Measurements from ENCODE around the gene EIF4B.

The EIF4B gene

GRCh38 chr12:53052419-53053217 lies 46.4 kb downstream of the EIF4B start:
- H3K4me1 ChIP-seq (ENCODE audit: control insufficient read depth in 2 of 2, insufficient read depth in 1 of 2, low read depth in 1 of 2, low read length in 2 of 2) = peaks cover 38 to 40% of the 10 kb centered on the region in 2 donors
- no peak overlapping the region for H3K9ac ChIP-seq (ENCODE audit: low read depth, low read length, poor library complexity)
- peak overlapping the region; percentile 71 for H2BK15ac ChIP-seq (ENCODE audit: low read length)
- H3K36me3 ChIP-seq (replicated peaks in 1 of 2; ENCODE audit: control insufficient read depth in 2 of 2, insufficient read depth in 2 of 2, low read length in 2 of 2) = no peaks in the 10 kb centered on the region
- no peak for DNase-seq (ENCODE audit: low spot score)
- WGBS, 2 donors (ENCODE audit: extremely low coverage in 2 of 2, insufficient read length in 2 of 2, insufficient replicate concordance in 1 of 2) = no CpG with 5 or more reads among the region's 11 CpGs
- no peak overlapping the region for H3K4me2 ChIP-seq (ENCODE audit: insufficient read depth, low read length, poor library complexity, severe bottlenecking)
- no peak overlapping the region for H3K18ac ChIP-seq (ENCODE audit: low read length)
- H2BK5ac ChIP-seq (ENCODE audit: low read length) = no peak overlapping the region
- H4K8ac ChIP-seq (ENCODE audit: low read depth, low read length) = no peak overlapping the region
- no peaks in the 10 kb centered on the region for H3K9me3 ChIP-seq (replicated peaks in 1 of 2; ENCODE audit: control insufficient read depth in 2 of 2, insufficient read depth in 1 of 2, low read depth in 1 of 2, low read length in 2 of 2)
- no peaks in the 10 kb centered on the region for H3K79me1 ChIP-seq (ENCODE audit: low read depth, low read length)
- H3K4ac ChIP-seq (ENCODE audit: low read length) = no peak overlapping the region
- no peak overlapping the region for H2BK12ac ChIP-seq (ENCODE audit: low read length)
- no peaks in the 10 kb centered on the region for H3K27me3 ChIP-seq (ENCODE audit: control insufficient read depth in 3 of 3, insufficient read depth in 3 of 3, low read depth in 1 of 3, low read length in 3 of 3)
- H4K91ac ChIP-seq (ENCODE audit: low read depth, low read length, poor library complexity) = peak overlapping the region; percentile 54
- no peak overlapping the region for H2AFZ ChIP-seq (ENCODE audit: low read length)
- peak overlapping the region; percentile 82 for H2AK5ac ChIP-seq (ENCODE audit: low read depth, low read length)
- H2BK120ac ChIP-seq (ENCODE audit: low read depth, low read length) = no peak overlapping the region
- H3K27ac ChIP-seq (replicated peaks; ENCODE audit: low read length) = no peak overlapping the region
- H3K23ac ChIP-seq (ENCODE audit: low read depth, low read length, poor library complexity) = no peak overlapping the region
- H3K4me3 ChIP-seq (ENCODE audit: low read length in 2 of 2) = no peak overlapping the region
- H3K14ac ChIP-seq (ENCODE audit: low read length) = no peak overlapping the region

DNA sequence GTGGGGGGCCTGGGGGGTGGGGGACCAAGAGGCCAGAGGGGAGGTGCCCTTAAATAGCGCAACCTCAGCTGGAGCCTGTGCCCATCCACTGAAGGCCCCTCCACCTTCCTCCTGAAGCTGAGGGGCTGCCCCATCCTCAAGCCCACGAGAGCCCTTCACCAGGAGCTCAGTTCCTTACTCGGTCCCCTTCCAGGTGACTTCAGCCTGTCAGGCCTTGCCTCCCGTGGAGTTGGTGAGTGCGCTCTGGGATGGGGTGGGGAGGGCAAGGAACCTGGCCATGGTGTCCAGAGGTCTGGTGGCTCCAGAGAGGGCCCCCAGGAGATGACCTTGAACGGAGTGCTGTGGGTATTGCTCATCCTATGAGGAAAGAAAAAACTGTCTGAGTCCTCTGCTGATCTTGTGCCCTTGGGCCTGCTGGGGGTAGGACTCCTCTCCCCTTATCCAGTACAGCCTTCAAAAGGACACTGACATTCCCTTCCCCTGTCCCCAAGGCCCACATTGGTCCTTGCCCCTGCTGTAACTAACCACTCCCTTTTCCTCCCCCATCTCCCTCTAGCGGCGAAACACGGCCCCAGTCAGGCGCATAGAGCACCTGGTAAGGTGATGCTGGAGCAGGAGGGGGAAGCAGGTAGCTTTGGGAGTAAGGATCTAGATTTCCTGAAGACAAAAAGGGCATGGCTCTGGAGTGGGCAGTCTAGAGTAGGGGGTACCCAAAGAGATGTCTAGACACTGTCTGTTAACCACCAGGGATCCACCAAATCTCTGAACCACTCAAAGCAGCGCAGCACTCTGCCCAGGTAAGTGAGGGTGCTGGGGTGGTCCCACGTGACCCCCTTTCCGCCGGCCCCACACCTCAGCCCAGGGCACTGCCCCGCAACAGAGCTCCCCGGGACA lies 47.2 kb downstream of the EIF4B start:
- H4K8ac ChIP-seq (ENCODE audit: low read depth, low read length) = no peak overlapping the region
- H2BK15ac ChIP-seq (ENCODE audit: low read length) = peak overlapping the region; percentile 100
- H3K14ac ChIP-seq (ENCODE audit: low read length) = no peak overlapping the region
- H4K91ac ChIP-seq (ENCODE audit: low read depth, low read length, poor library complexity) = no peak overlapping the region
- no peaks in the 10 kb centered on the region for H3K79me1 ChIP-seq (ENCODE audit: low read depth, low read length)
- H3K4me2 ChIP-seq (ENCODE audit: insufficient read depth, low read length, poor library complexity, severe bottlenecking) = peak overlapping the region; percentile 94
- peak overlapping the region; percentile 95 for H3K18ac ChIP-seq (ENCODE audit: low read length)
- no peak overlapping the region for H2AFZ ChIP-seq (ENCODE audit: low read length)
- DNase-seq (ENCODE audit: low spot score) = no peak
- no peak overlapping the region for H3K4ac ChIP-seq (ENCODE audit: low read length)
- no peaks in the 10 kb centered on the region for H3K36me3 ChIP-seq (replicated peaks in 1 of 2; ENCODE audit: control insufficient read depth in 2 of 2, insufficient read depth in 2 of 2, low read length in 2 of 2)
- no peak overlapping the region for H3K27ac ChIP-seq (replicated peaks; ENCODE audit: low read length)
- H3K9me3 ChIP-seq (replicated peaks in 1 of 2; ENCODE audit: control insufficient read depth in 2 of 2, insufficient read depth in 1 of 2, low read depth in 1 of 2, low read length in 2 of 2) = no peaks in the 10 kb centered on the region
- peak overlapping the region; percentile 98 for H3K23ac ChIP-seq (ENCODE audit: low read depth, low read length, poor library complexity)
- H2BK12ac ChIP-seq (ENCODE audit: low read length) = no peak overlapping the region
- H2AK5ac ChIP-seq (ENCODE audit: low read depth, low read length) = peak overlapping the region; percentile 82
- H3K9ac ChIP-seq (ENCODE audit: low read depth, low read length, poor library complexity) = no peak overlapping the region
- H3K27me3 ChIP-seq (ENCODE audit: control insufficient read depth in 3 of 3, insufficient read depth in 3 of 3, low read depth in 1 of 3, low read length in 3 of 3) = no peaks in the 10 kb centered on the region
- H3K4me1 ChIP-seq (ENCODE audit: control insufficient read depth in 2 of 2, insufficient read depth in 1 of 2, low read depth in 1 of 2, low read length in 2 of 2) = peaks cover 33 to 34% of the 10 kb centered on the region in 2 donors
- no peak overlapping the region for H2BK120ac ChIP-seq (ENCODE audit: low read depth, low read length)
- peak overlapping the region; percentile 79 for H2BK5ac ChIP-seq (ENCODE audit: low read length)
- WGBS, 2 donors (ENCODE audit: extremely low coverage in 2 of 2, insufficient read length in 2 of 2, insufficient replicate concordance in 1 of 2) = no CpG with 5 or more reads among the region's 16 CpGs
- peak overlapping the region in 1 of 2 donors; percentile 88 for H3K4me3 ChIP-seq (ENCODE audit: low read length in 2 of 2)

DNA sequence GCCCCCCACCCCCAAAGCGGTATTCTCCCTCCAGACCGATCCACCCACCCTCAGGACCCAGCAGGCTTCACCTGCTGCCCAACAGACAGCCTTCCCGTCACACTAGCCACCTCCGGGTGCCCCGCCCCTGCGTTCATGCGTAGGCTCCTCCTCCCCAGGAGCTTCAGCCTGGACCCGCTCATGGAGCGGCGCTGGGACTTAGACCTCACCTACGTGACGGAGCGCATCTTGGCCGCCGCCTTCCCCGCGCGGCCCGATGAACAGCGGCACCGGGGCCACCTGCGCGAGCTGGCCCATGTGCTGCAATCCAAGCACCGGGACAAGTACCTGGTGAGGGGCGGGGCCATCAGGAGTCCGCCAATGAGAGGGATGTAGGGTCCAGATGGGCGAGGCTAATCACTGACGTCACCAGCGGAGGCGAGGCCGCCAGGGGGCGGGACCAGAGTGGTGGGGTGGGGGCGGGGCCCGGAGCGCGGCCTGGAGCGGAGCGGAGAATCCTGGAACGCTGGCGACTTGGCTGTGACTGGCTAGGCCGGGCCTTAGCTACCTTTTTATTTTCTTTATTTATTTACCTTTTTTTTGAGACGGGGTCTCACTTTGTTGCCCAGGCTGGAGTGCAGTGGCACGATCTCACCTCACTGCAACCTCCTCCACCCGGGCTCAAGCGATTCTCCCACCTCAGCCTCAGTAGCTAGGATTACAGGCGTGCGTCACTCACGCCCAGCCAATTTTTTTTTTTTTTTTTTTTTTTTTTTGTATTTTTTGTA lies 48.0 kb downstream of the EIF4B start:
- WGBS, 2 donors (ENCODE audit: extremely low coverage in 2 of 2, insufficient read length in 2 of 2, insufficient replicate concordance in 1 of 2) = no CpG with 5 or more reads among the region's 48 CpGs
- H3K27ac ChIP-seq (replicated peaks; ENCODE audit: low read length) = no peak overlapping the region

More for the DNA sequence above, 48.0 kb downstream of the EIF4B start:
- Histone ChIP-seq H3K4ac (ENCODE audit: low read length) (no peak overlapping the region), H2BK120ac (ENCODE audit: low read depth, low read length) (no peak overlapping the region), H2BK5ac (ENCODE audit: low read length) (peak overlapping the region; percentile 79), H2BK12ac (ENCODE audit: low read length) (peak overlapping the region; percentile 52), H4K91ac (ENCODE audit: low read depth, low read length, poor library complexity) (no peak overlapping the region), H3K36me3 (replicated peaks in 1 of 2; ENCODE audit: control insufficient read depth in 2 of 2, insufficient read depth in 2 of 2, low read length in 2 of 2) (no peaks in the 10 kb centered on the region), H2AFZ (ENCODE audit: low read length) (no peak overlapping the region), H4K8ac (ENCODE audit: low read depth, low read length) (no peak overlapping the region), H3K4me3 (ENCODE audit: low read length in 2 of 2) (peak overlapping the region in 1 of 2 donors; percentile 88), H2BK15ac (ENCODE audit: low read length) (peak overlapping the region; percentile 100), H3K9me3 (replicated peaks in 1 of 2; ENCODE audit: control insufficient read depth in 2 of 2, insufficient read depth in 1 of 2, low read depth in 1 of 2, low read length in 2 of 2) (no peaks in the 10 kb centered on the region), H3K4me1 (ENCODE audit: control insufficient read depth in 2 of 2, insufficient read depth in 1 of 2, low read depth in 1 of 2, low read length in 2 of 2) (peaks cover 25 to 26% of the 10 kb centered on the region in 2 donors), H3K14ac (ENCODE audit: low read length) (no peak overlapping the region), H3K18ac (ENCODE audit: low read length) (peak overlapping the region; percentile 95), H3K27me3 (ENCODE audit: control insufficient read depth in 3 of 3, insufficient read depth in 3 of 3, low read depth in 1 of 3, low read length in 3 of 3) (no peaks in the 10 kb centered on the region), H3K4me2 (ENCODE audit: insufficient read depth, low read length, poor library complexity, severe bottlenecking) (peak overlapping the region; percentile 94), H3K9ac (ENCODE audit: low read depth, low read length, poor library complexity) (peak overlapping the region; percentile 78), H3K23ac (ENCODE audit: low read depth, low read length, poor library complexity) (peak overlapping the region; percentile 98), H3K79me1 (ENCODE audit: low read depth, low read length) (no peaks in the 10 kb centered on the region), H2AK5ac (ENCODE audit: low read depth, low read length) (no peak overlapping the region)
- DNase-seq (ENCODE audit: low spot score) = peak; percentile 93

All from neuronal stem cell (in vitro differentiated cells).